Measurements from ENCODE around the gene KRTAP2-1.

The KRTAP2-1 gene

DNA sequence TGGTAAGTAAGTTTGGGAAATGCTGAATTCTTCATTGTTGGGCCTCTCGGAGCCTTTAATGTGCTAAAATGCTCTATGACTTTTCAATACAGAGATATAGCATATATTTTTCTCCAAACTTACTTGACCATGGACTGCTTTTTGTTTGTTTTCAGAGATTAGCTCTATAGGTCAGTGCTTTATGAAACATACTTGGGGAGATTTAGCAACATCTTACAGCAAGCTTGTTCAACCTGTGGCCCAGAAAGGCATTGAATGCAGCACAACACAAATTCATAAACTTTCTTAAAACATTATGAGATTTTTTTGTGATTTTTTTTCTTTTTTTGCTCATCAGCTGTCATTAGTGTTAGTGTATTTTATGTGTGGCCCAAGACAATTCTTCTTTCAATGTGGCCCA lies 37.2 kb downstream of the KRTAP2-1 start (continued):
- TF ChIP-seq, protein P1, sequence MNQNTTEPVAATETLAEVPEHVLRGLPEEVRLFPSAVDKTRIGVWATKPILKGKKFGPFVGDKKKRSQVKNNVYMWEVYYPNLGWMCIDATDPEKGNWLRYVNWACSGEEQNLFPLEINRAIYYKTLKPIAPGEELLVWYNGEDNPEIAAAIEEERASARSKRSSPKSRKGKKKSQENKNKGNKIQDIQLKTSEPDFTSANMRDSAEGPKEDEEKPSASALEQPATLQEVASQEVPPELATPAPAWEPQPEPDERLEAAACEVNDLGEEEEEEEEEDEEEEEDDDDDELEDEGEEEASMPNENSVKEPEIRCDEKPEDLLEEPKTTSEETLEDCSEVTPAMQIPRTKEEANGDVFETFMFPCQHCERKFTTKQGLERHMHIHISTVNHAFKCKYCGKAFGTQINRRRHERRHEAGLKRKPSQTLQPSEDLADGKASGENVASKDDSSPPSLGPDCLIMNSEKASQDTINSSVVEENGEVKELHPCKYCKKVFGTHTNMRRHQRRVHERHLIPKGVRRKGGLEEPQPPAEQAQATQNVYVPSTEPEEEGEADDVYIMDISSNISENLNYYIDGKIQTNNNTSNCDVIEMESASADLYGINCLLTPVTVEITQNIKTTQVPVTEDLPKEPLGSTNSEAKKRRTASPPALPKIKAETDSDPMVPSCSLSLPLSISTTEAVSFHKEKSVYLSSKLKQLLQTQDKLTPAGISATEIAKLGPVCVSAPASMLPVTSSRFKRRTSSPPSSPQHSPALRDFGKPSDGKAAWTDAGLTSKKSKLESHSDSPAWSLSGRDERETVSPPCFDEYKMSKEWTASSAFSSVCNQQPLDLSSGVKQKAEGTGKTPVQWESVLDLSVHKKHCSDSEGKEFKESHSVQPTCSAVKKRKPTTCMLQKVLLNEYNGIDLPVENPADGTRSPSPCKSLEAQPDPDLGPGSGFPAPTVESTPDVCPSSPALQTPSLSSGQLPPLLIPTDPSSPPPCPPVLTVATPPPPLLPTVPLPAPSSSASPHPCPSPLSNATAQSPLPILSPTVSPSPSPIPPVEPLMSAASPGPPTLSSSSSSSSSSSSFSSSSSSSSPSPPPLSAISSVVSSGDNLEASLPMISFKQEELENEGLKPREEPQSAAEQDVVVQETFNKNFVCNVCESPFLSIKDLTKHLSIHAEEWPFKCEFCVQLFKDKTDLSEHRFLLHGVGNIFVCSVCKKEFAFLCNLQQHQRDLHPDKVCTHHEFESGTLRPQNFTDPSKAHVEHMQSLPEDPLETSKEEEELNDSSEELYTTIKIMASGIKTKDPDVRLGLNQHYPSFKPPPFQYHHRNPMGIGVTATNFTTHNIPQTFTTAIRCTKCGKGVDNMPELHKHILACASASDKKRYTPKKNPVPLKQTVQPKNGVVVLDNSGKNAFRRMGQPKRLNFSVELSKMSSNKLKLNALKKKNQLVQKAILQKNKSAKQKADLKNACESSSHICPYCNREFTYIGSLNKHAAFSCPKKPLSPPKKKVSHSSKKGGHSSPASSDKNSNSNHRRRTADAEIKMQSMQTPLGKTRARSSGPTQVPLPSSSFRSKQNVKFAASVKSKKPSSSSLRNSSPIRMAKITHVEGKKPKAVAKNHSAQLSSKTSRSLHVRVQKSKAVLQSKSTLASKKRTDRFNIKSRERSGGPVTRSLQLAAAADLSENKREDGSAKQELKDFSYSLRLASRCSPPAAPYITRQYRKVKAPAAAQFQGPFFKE (tag by site-specific recombination; IDR thresholded peaks at IDR 0.05; ENCODE audit: borderline replicate concordance): no peak
- TF ChIP-seq ZNF426 (tag by site-specific recombination; IDR thresholded peaks at IDR 0.05) (no peak), ZBTB1 (tag by site-specific recombination; IDR thresholded peaks at IDR 0.05) (no peak), ZNF843 (tag by site-specific recombination; IDR thresholded peaks at IDR 0.05) (no peak)

DNA sequence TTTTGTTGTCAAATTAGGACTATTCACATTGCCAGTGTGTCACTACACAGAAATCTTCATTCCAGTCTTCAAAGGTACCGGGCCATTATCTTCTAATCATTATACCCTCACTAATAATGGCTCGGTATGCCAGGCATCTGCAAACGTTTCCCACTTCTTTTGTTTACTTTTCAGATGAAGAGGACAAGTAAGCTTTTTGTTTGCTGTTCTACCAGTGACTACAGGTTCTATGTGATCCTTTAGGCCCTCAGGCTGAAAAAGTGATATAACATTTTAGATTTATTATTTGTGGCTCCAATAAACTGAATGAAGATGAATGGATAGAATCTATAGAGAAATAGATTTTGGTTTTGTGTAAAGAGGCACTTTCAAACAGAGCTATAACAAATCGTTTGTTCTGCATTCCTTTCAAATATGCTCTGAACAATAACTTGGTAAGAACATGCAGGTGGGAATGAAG lies 37.8 kb downstream of the KRTAP2-1 start:
- ChIA-PET CTCF (interaction anchor here (0.5 kb wide), 1 partner anchor 559 kb away, joined by 5 read pairs; no protein-coding TSS in a partner anchor), POLR2A (no interaction called here)
- no peak for TF ChIP-seq ZNF558 (tag by site-specific recombination; IDR thresholded peaks at IDR 0.05)
- TF ChIP-seq ZFP3 (tag by site-specific recombination; IDR thresholded peaks at IDR 0.05; ENCODE audit: low read depth): no peak
- TF ChIP-seq, protein P2, sequence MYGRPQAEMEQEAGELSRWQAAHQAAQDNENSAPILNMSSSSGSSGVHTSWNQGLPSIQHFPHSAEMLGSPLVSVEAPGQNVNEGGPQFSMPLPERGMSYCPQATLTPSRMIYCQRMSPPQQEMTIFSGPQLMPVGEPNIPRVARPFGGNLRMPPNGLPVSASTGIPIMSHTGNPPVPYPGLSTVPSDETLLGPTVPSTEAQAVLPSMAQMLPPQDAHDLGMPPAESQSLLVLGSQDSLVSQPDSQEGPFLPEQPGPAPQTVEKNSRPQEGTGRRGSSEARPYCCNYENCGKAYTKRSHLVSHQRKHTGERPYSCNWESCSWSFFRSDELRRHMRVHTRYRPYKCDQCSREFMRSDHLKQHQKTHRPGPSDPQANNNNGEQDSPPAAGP (tag by site-specific recombination; IDR thresholded peaks at IDR 0.05): no peak
- TF ChIP-seq ZFP37 (tag by site-specific recombination; IDR thresholded peaks at IDR 0.05): no peak
- TF ChIP-seq ZNF747 (tag by site-specific recombination; IDR thresholded peaks at IDR 0.05): no peak
- TF ChIP-seq ZBTB48 (tag by site-specific recombination; IDR thresholded peaks at IDR 0.05): no peak
- TF ChIP-seq, protein P3, sequence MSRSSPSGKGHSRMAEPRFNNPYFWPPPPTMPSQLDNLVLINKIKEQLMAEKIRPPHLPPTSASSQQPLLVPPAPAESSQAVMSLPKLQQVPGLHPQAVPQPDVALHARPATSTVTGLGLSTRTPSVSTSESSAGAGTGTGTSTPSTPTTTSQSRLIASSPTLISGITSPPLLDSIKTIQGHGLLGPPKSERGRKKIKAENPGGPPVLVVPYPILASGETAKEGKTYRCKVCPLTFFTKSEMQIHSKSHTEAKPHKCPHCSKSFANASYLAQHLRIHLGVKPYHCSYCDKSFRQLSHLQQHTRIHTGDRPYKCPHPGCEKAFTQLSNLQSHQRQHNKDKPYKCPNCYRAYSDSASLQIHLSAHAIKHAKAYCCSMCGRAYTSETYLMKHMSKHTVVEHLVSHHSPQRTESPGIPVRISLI (tag by site-specific recombination; IDR thresholded peaks at IDR 0.05): no peak
- Histone ChIP-seq H3K9me3 (ENCODE audit: control insufficient read depth, insufficient read depth, low read depth, low read length) (no peaks in the 10 kb centered on the region), H3K4me3 (ENCODE audit: low read depth, low read length) (no peak overlapping the region), H3K27ac (ENCODE audit: extremely low read depth, low read depth, low read length) (no peak overlapping the region), H3K36me3 (ENCODE audit: control insufficient read depth in 2 of 2, insufficient read depth in 1 of 2, low read length in 2 of 2) (no peaks in the 10 kb centered on the region), H3K4me1 (ENCODE audit: control insufficient read depth, insufficient read depth, low read length) (no peaks in the 10 kb centered on the region)

DNA sequence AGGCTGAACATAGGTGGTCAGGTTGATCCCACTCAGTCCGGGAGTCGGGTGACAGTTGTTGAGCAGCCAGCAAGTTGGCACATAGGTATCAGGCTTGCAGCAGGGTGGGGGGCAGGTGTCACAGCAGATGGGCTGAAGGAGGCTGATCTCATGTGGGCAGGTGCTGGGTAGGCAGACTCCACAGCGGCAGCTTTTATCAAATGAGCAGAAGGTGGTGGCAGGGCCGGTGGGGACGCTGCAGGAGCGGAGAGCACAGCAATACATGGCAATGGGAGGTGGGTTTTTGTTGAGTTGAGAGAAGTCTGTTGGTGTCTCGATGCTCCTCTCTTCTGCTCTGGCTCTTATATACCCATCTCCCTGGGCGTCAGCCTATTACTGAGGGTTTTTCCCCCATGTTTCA lies 38.3 kb downstream of the KRTAP2-1 start, which contains the start of gene KRTAP3-1:
TSS of gene KRTAP3-1 (minus strand) at position 318 of the 400 bp plus-strand sequence. CDS start at position 264, 54 bp downstream.
- Histone ChIP-seq H3K4me3 (ENCODE audit: low read depth, low read length) (no peak within 1 kb of the TSS), H3K27ac (ENCODE audit: extremely low read depth, low read depth, low read length) (no peak within 1 kb of the TSS), H3K4me1 (ENCODE audit: control insufficient read depth, insufficient read depth, low read length) (no peaks in the 10 kb centered on the region), H3K9me3 (ENCODE audit: control insufficient read depth, insufficient read depth, low read depth, low read length) (no peaks in the 10 kb centered on the region), H3K36me3 (ENCODE audit: control insufficient read depth in 2 of 2, insufficient read depth in 1 of 2, low read length in 2 of 2) (no peaks in the 10 kb centered on the region)
- POLR2A ChIA-PET: no interaction called here
- CTCF ChIA-PET: interaction anchor here (0.5 kb wide), 1 partner anchor 640 kb away, joined by 3 read pairs; no protein-coding TSS in a partner anchor
- TF ChIP-seq, protein P4, sequence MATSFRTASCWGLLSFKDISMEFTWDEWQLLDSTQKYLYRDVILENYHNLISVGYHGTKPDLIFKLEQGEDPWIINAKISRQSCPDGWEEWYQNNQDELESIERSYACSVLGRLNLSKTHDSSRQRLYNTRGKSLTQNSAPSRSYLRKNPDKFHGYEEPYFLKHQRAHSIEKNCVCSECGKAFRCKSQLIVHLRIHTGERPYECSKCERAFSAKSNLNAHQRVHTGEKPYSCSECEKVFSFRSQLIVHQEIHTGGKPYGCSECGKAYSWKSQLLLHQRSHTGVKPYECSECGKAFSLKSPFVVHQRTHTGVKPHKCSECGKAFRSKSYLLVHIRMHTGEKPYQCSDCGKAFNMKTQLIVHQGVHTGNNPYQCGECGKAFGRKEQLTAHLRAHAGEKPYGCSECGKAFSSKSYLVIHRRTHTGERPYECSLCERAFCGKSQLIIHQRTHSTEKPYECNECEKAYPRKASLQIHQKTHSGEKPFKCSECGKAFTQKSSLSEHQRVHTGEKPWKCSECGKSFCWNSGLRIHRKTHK (tag by site-specific recombination; IDR thresholded peaks at IDR 0.05): no peak
- TF ChIP-seq, protein P5, sequence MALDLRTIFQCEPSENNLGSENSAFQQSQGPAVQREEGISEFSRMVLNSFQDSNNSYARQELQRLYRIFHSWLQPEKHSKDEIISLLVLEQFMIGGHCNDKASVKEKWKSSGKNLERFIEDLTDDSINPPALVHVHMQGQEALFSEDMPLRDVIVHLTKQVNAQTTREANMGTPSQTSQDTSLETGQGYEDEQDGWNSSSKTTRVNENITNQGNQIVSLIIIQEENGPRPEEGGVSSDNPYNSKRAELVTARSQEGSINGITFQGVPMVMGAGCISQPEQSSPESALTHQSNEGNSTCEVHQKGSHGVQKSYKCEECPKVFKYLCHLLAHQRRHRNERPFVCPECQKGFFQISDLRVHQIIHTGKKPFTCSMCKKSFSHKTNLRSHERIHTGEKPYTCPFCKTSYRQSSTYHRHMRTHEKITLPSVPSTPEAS (tag by site-specific recombination; IDR thresholded peaks at IDR 0.05): no peak
- TF ChIP-seq ZXDB (tag by site-specific recombination; IDR thresholded peaks at IDR 0.05) (no peak), ZNF335 (tag by site-specific recombination; conservative IDR thresholded peaks at IDR 0.05) (no peak), ZNF558 (tag by site-specific recombination; IDR thresholded peaks at IDR 0.05) (no peak), ZNF10 (tag by site-specific recombination; IDR thresholded peaks at IDR 0.05) (no peak), ZNF701 (tag by site-specific recombination; IDR thresholded peaks at IDR 0.05) (no peak), ZNF169 (tag by site-specific recombination; IDR thresholded peaks at IDR 0.05) (no peak)
- TF ChIP-seq, protein P6, sequence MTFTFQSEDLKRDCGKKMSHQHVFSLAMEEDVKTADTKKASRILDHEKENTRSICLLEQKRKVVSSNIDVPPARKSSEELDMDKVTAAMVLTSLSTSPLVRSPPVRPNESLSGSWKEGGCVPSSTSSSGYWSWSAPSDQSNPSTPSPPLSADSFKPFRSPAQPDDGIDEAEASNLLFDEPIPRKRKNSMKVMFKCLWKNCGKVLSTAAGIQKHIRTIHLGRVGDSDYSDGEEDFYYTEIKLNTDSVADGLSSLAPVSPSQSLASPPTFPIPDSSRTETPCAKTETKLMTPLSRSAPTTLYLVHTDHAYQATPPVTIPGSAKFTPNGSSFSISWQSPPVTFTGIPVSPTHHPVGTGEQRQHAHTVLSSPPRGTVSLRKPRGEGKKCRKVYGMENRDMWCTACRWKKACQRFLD (tag by site-specific recombination; IDR thresholded peaks at IDR 0.05): no peak
